OCI-LY3 (cell line): ENCODE data around the gene HOXB3.

ENCODE experiments used
- CTCF ChIP-seq: fragments of 200-600, 300-600 bp; sonication (generic); IDR thresholded peaks from 2 replicates; pipeline ENCODE4 v1.5.1; 2014; ENCODE audit warnings: antibody characterized with exemption, low read length, low read depth
- EZH2phosphoT487 ChIP-seq: fragments of 200-600 bp; shearing (Covaris generic); IDR thresholded peaks from 2 replicates; pipeline ENCODE4 v1.6.1; 2018; ENCODE audit warnings: antibody characterized with exemption, mixed run types, low read depth

DNA sequence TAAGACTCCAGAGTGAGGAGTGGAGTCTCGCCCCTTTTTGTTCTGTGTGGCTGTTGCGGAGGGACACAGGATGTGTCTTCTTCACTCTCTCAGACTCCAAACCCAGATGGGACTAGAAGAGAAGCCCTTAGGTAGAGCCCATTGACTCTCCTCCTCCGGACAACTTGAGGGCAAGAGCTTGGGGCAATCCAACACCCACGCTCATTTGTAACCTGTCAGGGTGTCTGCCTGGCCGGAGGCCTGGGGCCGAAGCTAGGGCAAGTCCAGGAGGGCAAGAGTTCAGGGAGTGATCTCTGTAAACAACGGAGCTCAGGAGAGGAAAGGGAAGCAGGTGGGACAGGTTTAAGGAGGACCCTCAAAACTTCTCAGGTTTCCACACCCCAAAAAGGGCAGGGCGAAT is 57.8 kb downstream of the HOXB3 start:
- no peak for TF ChIP-seq CTCF
- no peak for TF ChIP-seq EZH2phosphoT487
